Mesendoderm (in vitro differentiated cells): ENCODE measurements around the gene INO80B.

Experiments used
- DNase-seq: peaks from one replicate; pipeline ENCODE4 v3.0.0; 2013
- H2AK5ac ChIP-seq: 2 replicates; pipeline ENCODE4 v1.6.1; 2013; ENCODE audit warnings: low read length, inconsistent platforms
- H2BK120ac ChIP-seq: 2 replicates; pipeline ENCODE4 v1.6.1; 2013; ENCODE audit warnings: low read depth, mild to moderate bottlenecking, low read length, moderate library complexity, mixed read lengths
- H2BK15ac ChIP-seq: replicated peaks from 2 replicates; pipeline ENCODE4 v1.6.1; 2013; ENCODE audit warnings: low read depth, mild to moderate bottlenecking, moderate library complexity
- H2BK5ac ChIP-seq: 2 replicates; pipeline ENCODE4 v1.6.1; 2013; ENCODE audit warnings: low read length, inconsistent platforms
- H3K18ac ChIP-seq: 2 replicates; pipeline ENCODE4 v1.6.1; 2013; ENCODE audit warnings: mild to moderate bottlenecking, low read length, mixed read lengths
- H3K23ac ChIP-seq: one replicate; pipeline ENCODE4 v1.6.1; 2013; ENCODE audit warnings: low read length
- H3K27ac ChIP-seq: 2 replicates; pipeline ENCODE4 v1.5.1; 2013; ENCODE audit warnings: low read depth, mild to moderate bottlenecking, inconsistent platforms, low read length, moderate library complexity
- H3K27me3 ChIP-seq: 2 replicates; pipeline ENCODE4 v1.6.1; 2013; ENCODE audit warnings: low read length, control low read depth, mild to moderate bottlenecking, inconsistent platforms; ENCODE audit not compliant: insufficient read depth, poor library complexity
- H3K36me3 ChIP-seq: 2 replicates; pipeline ENCODE4 v1.6.1; 2013; ENCODE audit warnings: low read length, inconsistent platforms; ENCODE audit not compliant: control insufficient read depth, insufficient read depth
- H3K4ac ChIP-seq: one replicate; pipeline ENCODE4 v1.6.1; 2013; ENCODE audit warnings: low read depth, mild to moderate bottlenecking, low read length, moderate library complexity
- H3K4me1 ChIP-seq: 2 replicates; pipeline ENCODE4 v1.6.1; 2013; ENCODE audit warnings: low read depth, low read length, inconsistent platforms; ENCODE audit not compliant: control insufficient read depth
- H3K4me2 ChIP-seq: 2 replicates; pipeline ENCODE4 v1.6.1; 2013; ENCODE audit warnings: low read length
- H3K4me3 ChIP-seq: 2 replicates; pipeline ENCODE4 v1.5.1; 2013; ENCODE audit warnings: mild to moderate bottlenecking, low read length
- H3K56ac ChIP-seq: one replicate; pipeline ENCODE4 v1.6.1; 2013; ENCODE audit warnings: low read length
- H3K79me1 ChIP-seq: 2 replicates; pipeline ENCODE4 v1.6.1; 2013; ENCODE audit warnings: low read length, inconsistent platforms
- H3K79me2 ChIP-seq: 2 replicates; pipeline ENCODE4 v1.6.1; 2013; ENCODE audit warnings: mild to moderate bottlenecking, low read length; ENCODE audit not compliant: control insufficient read depth, insufficient read depth
- H3K9ac ChIP-seq: 2 replicates; pipeline ENCODE4 v1.6.1; 2013; ENCODE audit warnings: low read length, inconsistent platforms
- H4K5ac ChIP-seq: one replicate; pipeline ENCODE4 v1.6.1; 2013; ENCODE audit warnings: low read length
- H4K8ac ChIP-seq: one replicate; pipeline ENCODE4 v1.6.1; 2013; ENCODE audit warnings: low read depth, mild to moderate bottlenecking, control low read depth, low read length, moderate library complexity
- WGBS: extraction: QIAGEN DNeasy Blood & Tissue Kit; methylation state at CpG from one replicate; pipeline ENCODE4 v1.1.7; 2013; ENCODE audit warnings: low lambda C conversion rate, missing lambda C conversion rate; ENCODE audit not compliant: insufficient coverage; ENCODE audit errors: extremely low coverage; 5-methylcytosine and 5-hydroxymethylcytosine counted together

Gene INO80B

DNA sequence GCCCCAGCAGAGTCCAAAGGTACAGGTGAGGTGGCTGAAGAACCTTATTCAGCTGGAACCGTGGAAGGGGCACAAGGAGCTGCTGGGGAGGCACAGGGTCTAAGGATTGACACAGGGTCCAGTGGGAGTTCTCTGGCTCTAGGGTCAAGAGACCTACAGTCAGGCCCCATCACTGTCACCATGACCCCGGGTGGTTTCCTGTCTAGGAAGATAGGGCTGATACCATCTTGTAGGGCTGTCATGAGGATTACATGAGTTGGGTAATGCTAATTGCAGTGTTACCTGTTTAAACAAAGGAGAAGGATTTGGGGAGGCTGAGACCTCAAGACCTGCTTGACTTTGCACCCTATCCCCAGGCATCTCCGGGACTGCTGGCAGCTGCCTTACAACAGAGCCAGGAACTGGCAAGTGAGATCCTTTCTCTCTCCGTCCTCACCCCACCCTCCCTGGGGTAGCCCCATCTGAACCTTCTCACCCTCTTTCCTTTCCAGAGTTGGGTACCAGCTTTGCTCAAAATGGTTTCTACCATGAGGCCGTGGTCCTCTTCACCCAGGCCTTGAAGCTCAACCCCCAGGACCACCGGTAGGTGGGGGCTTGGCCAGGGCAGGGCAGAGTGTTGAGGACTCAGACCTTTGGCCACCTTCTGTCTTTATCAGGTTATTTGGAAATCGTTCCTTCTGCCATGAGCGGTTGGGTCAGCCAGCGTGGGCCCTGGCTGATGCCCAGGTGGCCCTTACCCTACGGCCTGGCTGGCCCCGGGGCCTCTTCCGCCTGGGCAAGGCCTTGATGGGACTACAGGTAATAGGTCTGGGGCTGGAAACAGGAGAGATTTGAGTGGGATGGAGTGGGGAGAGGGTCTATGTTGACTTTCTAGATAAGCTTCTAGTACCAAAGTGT lies 37.0 kb downstream of the INO80B start:
- Histone ChIP-seq H2BK5ac (no peak overlapping the region), H3K23ac (no peak overlapping the region), H3K79me1 (no peaks in the 10 kb centered on the region), H2AK5ac (no peak overlapping the region), H3K4ac (no peak overlapping the region), H2BK15ac (no peak overlapping the region), H3K27ac (no peak overlapping the region), H3K79me2 (no peaks in the 10 kb centered on the region), H3K4me1 (no peaks in the 10 kb centered on the region), H2BK120ac (no peak overlapping the region), H3K56ac (no peak overlapping the region), H3K27me3 (peaks cover 5% of the 10 kb centered on the region), H3K9ac (no peak overlapping the region), H4K8ac (no peak overlapping the region), H3K36me3 (peaks cover 8% of the 10 kb centered on the region), H4K5ac (no peak overlapping the region), H3K18ac (no peak overlapping the region), H3K4me2 (no peak overlapping the region), H3K4me3 (no peak overlapping the region)
- no CpG with 5 or more reads among the region's 12 CpGs for WGBS
- DNase-seq: no peak

DNA sequence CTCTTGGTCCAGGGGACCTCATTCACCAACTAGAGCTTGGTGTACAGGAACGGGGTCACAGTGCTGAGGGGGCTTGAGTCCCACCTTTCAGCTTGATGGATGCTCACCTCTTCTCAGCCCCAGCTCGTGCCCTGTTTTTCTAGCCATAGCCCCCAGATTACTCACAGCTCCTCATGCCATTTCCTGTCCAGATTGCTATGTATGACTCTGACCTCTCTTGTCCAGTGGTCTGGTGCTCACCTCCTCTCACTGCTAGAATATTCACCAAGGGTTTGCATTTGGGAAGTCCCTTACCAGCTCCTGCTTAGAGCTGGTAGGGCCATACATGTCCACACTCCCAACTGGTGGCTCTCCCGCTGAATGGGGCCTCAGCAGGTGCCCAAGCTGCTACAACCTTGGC lies 38.7 kb downstream of the INO80B start:
- no peak overlapping the region for H3K9ac ChIP-seq
- no peak overlapping the region for H2BK5ac ChIP-seq
- peaks cover 8% of the 10 kb centered on the region for H3K36me3 ChIP-seq
- no peak for DNase-seq
- H3K4me1 ChIP-seq: peaks cover 1% of the 10 kb centered on the region
- H3K4ac ChIP-seq: no peak overlapping the region
- no peak overlapping the region for H2BK15ac ChIP-seq
- no peaks in the 10 kb centered on the region for H3K79me1 ChIP-seq
- no peak overlapping the region for H2AK5ac ChIP-seq
- WGBS: no CpG with 5 or more reads among the region's 3 CpGs
- no peak overlapping the region for H2BK120ac ChIP-seq
- H4K8ac ChIP-seq: no peak overlapping the region
- peaks cover 21% of the 10 kb centered on the region for H3K27me3 ChIP-seq
- H3K4me3 ChIP-seq: no peak overlapping the region
- H3K23ac ChIP-seq: no peak overlapping the region
- H4K5ac ChIP-seq: no peak overlapping the region
- H3K18ac ChIP-seq: no peak overlapping the region
- no peak overlapping the region for H3K27ac ChIP-seq
- no peak overlapping the region for H3K56ac ChIP-seq
- no peak overlapping the region for H3K4me2 ChIP-seq
- H3K79me2 ChIP-seq: no peaks in the 10 kb centered on the region

DNA sequence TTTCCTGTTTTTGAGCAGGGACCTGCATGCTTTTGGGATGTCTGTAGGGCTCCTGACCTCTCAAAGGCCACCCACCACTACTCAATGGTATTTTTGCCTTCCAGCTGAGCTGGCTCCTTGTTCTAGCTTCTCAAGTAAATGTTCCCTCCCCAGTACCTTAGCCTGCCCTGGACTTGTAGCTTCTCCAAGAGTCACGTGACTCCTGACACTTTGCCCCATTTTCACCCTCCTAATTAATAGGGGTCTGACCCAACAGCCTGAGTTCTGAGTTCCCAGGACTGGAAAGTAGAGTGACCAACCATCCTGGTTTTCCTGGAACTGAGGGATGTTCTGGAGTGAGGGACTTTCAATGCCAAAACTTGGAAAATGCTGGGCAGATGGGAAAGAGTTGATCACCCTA lies 40.6 kb downstream of the INO80B start:
- peaks cover 38% of the 10 kb centered on the region for H3K27me3 ChIP-seq
- H3K23ac ChIP-seq: no peak overlapping the region
- H3K18ac ChIP-seq: no peak overlapping the region

DNA sequence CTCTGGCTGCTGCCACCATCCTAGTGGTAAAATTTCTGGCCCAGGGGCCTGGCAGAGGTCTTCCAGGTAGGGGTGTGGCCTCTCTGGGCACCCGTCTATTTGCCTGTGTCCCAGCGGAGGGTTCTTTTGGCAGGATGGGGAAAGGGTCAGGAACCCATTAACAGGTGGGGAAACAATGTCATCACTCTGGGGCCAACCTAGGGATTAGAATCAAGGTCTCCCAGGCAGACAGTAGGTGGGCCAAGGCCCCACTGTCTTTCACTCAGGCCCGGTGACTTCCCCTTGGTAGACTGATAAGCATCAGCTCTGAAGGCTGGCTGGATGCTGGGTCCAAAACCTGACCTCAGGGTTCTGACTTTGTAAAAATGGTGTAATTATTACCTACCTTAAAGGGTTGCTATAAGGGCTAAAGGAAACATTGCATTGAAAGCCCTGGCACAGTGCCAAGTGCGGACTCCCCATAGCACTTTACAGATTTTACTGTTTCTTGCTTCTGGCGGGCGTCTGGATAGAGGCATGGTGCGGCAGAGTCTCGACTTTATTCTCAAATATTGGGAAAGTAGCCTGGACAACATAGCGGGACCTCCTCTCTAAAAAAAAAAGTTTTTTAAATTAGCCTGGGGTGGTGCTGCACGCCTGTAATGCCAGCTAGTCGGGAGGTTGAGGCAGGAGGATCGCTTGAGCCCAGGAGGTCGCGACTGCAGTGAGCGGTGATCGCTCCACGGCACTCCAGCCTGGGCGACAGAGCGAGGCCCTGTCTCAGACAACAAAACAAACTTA lies 42.3 kb downstream of the INO80B start:
- no peaks in the 10 kb centered on the region for H3K79me1 ChIP-seq
- peak overlapping the region; percentile 74 for H3K4me2 ChIP-seq
- peak overlapping the region; percentile 64 for H3K56ac ChIP-seq
- H3K4ac ChIP-seq: no peak overlapping the region
- no peak overlapping the region for H2AK5ac ChIP-seq
- no peak overlapping the region for H2BK120ac ChIP-seq
- no peak overlapping the region for H3K27ac ChIP-seq
- no peak overlapping the region for H3K4me3 ChIP-seq
- H2BK15ac ChIP-seq: no peak overlapping the region
- H3K36me3 ChIP-seq: peaks cover 1% of the 10 kb centered on the region
- peaks cover 3% of the 10 kb centered on the region for H3K4me1 ChIP-seq
- no peak overlapping the region for H4K5ac ChIP-seq
- WGBS: no CpG with 5 or more reads among the region's 19 CpGs
- DNase-seq: no peak
- no peak overlapping the region for H3K18ac ChIP-seq
- no peak overlapping the region for H3K23ac ChIP-seq
- H3K79me2 ChIP-seq: no peaks in the 10 kb centered on the region
- H4K8ac ChIP-seq: no peak overlapping the region
- H3K27me3 ChIP-seq: peaks cover 55% of the 10 kb centered on the region
- H2BK5ac ChIP-seq: no peak overlapping the region
- peak overlapping the region; percentile 37 for H3K9ac ChIP-seq

More for the DNA sequence above, 40.6 kb downstream of the INO80B start:
- Histone ChIP-seq H3K56ac (no peak overlapping the region), H3K79me1 (no peaks in the 10 kb centered on the region), H3K36me3 (peaks cover 8% of the 10 kb centered on the region), H2BK120ac (no peak overlapping the region), H3K4me3 (no peak overlapping the region), H3K79me2 (no peaks in the 10 kb centered on the region), H2AK5ac (no peak overlapping the region), H2BK5ac (no peak overlapping the region), H3K9ac (no peak overlapping the region), H3K27ac (no peak overlapping the region), H2BK15ac (no peak overlapping the region), H3K4ac (no peak overlapping the region), H3K4me1 (peaks cover 3% of the 10 kb centered on the region), H4K5ac (no peak overlapping the region), H4K8ac (no peak overlapping the region), H3K4me2 (no peak overlapping the region)
- no peak for DNase-seq
- no CpG with 5 or more reads among the region's 1 CpG for WGBS

DNA sequence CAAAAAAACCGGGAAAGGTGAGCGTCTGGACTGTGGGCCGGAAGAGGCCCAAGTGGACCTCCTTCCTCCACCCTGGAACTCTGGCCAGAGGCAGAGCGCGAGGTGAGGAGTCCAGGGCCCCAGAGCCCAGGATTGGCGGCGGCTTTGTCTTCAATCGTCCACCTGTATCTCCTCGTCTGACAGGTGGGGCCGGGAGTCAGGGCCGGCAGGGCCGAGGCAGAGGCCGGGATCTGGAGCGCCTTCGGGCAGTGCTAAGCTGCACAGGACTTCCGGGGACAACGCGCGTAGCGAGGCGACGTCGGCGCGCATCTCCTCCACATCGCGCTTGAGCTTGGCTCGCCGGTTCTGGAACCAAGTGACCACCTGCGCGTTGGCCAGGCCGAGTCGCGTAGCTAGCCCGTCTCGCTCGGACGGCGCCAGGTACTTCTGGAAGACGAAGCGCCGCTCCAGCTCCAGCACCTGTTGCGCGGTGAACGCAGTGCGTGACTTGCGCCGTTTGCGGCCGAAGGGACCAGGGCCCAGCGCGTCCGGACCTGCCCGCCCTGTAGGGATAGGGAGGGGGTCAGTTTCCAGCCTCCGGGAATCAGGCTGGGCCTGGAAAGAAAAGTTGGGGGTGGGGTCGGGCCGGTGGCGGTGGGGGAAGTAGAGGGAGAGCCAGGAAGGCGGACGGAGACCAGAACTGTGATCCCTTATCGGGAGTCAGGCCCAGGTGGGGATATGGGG lies 43.1 kb downstream of the INO80B start:
- H3K79me1 ChIP-seq: no peaks in the 10 kb centered on the region
- no CpG with 5 or more reads among the region's 61 CpGs for WGBS

More for the DNA sequence above, 43.1 kb downstream of the INO80B start:
- H3K4me2 ChIP-seq: peak overlapping the region; percentile 74
- peaks cover 62% of the 10 kb centered on the region for H3K27me3 ChIP-seq
- no peak overlapping the region for H3K4me3 ChIP-seq
- H3K23ac ChIP-seq: no peak overlapping the region
- H3K27ac ChIP-seq: no peak overlapping the region
- H2BK5ac ChIP-seq: no peak overlapping the region
- H2AK5ac ChIP-seq: no peak overlapping the region
- peaks cover 1% of the 10 kb centered on the region for H3K36me3 ChIP-seq
- H3K56ac ChIP-seq: peak overlapping the region; percentile 83
- no peak overlapping the region for H3K18ac ChIP-seq
- H2BK15ac ChIP-seq: no peak overlapping the region
- peak; percentile 38 for DNase-seq
- H3K9ac ChIP-seq: peak overlapping the region; percentile 37
- H4K5ac ChIP-seq: no peak overlapping the region
- H3K79me2 ChIP-seq: no peaks in the 10 kb centered on the region
- no peak overlapping the region for H4K8ac ChIP-seq
- no peak overlapping the region for H3K4ac ChIP-seq
- peaks cover 3% of the 10 kb centered on the region for H3K4me1 ChIP-seq
- no peak overlapping the region for H2BK120ac ChIP-seq
